Limb (tissue), 2 donors: ENCODE data around the gene ASMT.
A peak's percentile ranks its signal among the peaks of the same experiment; 100 is the strongest.
"Not testable (repeated sequence)": the region's sequence is repeated elsewhere in the genome, so short reads cannot be mapped to it uniquely, and the experiment has no call there.

Experiments used
- DNase-seq, 2 donors: peaks; one replicate each; pipeline ENCODE4 v3.0.0-alpha.2; 2016; ENCODE audit errors: extremely low spot score in 2 of 2

Gene ASMT

DNA sequence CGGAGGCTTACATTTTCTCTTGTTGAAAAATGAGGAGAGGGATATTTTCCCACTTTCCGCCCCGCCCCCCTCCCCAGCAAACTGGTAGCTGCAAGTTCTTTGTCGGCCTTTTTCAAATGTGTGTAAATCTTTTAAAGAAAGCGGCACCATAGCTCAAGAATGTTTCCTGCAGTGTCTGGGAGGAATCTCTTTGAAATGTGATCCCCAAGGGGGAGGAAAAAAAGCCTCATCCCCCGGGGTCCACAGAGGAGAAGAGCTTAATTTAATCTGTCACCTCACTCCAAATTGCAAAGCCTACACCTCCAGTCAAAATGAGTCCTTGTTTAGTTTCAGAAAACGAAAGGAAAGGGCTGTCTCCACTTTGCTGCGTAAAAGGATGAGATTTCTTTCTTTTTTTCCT is 34.8 kb downstream of the ASMT start:
- no peak for DNase-seq

DNA sequence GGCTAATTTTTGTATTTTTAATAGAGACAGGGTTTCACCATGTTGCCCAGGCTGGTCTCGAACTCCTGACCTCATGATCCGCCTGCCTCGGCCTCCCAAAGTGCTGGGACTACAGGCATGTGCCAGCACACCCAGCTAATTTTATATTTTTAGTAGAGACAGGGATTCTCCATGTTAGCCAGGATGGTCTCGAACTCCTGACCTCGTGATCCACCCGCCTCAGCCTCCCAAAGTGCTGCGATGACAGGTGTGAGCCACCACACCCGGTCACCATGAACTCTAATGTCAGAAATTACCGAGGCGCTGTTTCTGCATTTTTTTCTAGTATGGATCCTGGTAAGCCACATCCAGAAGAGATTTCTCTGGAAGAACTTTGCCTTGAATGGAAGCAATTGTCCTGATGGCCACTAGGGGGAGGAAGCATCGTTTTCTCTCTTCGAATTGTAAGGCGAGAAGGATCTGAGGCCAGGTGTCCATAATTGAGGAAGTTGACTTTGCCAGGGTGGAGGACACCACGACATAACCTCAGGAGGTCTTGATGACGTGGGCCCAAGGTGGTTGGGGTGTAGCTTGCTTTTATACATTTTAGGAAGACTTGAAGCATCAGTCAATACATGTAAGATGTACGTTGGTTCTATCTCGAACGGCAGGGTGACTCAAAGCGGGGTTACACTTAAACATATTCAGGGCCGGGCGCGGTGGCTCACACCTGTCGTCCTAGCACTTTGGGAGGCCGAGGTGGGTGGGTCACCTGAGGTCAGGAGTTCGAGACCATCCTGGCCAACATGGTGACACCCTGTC is 37.4 kb downstream of the ASMT start:
- DNase-seq, result peak; percentile 38 to 59

GRCh38 chrX:1656379-1656778 is 41.5 kb downstream of the ASMT start:
- DNase-seq, result no peak

GRCh38 chrX:1657367-1658070 is 42.7 kb downstream of the ASMT start:
- DNase-seq, result peak; percentile 4 to 58

DNA sequence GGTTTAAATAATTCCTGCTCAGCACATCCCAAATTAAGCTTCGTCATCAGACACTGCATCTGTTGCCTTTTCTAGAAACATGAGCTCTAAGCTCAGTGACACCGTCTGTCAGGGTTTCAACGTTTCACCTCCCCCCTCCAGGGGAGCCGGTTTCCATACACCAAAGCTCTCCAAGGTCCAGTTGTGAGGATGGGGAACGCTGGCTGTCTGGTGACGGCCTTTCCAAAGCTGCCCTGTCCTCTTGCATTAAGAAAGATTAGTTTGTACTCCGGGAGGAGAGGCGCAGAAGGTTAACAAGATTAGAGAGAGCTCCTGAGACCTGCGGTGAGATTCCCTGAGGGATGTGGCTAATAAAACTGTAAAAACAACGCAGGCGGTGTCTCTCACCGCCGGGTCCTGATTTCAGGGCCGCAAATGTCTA is 43.2 kb downstream of the ASMT start:
- DNase-seq, result peak in 1 of 2 donors; percentile 2

DNA sequence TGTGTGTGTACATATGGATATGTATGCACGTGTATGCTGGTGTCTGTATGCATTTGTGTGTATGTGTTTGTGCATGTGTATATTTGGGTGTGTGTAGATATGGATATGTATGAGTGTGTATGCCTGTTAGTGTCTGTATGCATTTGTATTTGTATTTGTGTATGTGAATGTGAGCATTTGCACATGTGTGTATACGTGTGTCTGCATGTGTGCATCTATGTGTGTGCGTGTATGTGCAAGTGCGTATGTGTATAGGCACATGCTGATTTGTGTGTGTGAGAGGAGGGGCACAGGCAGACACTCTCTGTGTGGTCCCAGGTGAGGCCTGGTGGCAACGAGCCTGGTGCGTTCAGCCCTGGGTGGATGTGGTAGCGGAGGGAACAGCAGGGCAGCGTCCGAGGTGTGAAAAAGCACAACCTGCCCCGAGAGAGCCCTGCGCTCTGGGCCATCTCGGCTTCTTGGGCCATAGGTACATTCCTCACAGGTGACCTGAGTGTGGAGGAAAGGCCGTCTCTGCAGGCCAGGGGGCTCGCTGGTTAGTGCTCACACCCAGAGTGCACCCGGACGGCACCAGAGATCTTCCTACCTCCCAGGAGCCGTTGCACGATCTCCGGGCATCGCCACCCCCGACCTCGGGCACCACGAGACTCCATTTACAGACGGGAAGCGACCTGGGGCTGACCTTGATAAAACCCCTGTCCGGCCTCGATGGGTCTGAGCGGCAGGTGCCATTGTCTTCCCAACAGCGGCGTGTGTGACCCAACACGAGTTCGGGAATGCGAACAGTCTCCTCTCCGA is 45.0 kb downstream of the ASMT start:
- no peak for DNase-seq

DNA sequence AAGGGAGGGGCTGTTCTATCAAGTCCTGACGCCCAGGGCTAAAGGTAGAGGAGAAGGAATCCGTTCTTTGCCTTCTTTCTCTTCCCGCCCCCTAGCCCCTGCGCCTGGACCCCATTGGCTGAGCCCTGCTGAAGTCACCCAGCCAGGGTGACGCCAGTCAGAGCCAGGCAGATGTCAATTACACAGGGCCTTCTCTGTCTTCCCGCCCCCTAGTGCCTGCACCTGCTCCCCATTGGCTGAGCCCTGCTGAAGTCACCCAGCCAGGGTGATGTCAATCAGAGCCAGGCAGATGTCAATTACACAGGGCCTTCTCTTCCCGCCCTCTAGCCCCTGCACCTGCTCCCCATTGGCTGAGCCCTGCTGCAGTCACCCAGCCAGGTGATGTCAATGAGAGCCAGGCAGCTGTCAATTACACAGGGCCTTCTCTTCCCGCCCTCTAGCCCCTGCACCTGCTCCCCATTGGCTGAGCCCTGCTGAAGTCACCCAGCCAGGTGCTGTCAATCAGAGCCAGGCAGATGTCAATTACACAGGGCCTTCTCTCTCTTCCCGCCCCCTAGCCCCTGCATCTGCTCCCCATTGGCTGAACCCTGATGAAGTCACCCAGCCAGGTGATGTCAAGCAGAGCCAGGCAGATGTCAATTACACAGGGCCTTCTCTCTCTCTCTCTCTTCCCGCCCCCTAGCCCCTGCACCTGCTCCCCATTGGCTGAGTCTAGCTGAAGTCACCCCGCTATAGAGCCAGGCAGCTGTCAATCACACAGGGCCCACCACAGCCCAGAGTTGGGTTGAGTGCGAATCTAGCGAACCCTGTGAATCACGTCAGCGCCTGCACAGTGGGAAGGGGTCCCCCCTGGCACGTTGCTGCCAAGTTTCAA is 46.4 kb downstream of the ASMT start:
- DNase-seq, result peak in 1 of 2 donors; percentile 38

- no peak for DNase-seq
Measured at GRCh38 chrX:1661922-1662221, 47.0 kb downstream of the ASMT start.

DNA sequence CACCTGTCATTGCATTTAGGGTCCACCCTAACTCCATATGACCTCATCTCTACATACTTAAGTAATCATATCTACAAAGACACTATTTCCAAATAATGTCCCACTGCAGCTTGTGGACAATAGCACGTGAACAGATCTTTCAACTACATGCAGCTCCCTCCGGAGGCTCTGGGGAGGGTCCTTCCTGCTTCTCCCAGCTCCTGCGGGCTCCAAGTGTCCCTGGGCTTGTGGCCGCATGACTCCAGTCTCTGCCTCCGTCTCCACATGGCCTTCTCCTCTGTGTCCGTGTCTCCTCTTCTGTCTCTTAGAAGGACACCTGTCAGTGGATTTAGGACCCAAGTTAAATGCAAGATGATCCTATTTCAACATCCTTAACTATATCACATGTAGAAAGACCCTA is 52.7 kb downstream of the ASMT start:
- no peak for DNase-seq

DNA sequence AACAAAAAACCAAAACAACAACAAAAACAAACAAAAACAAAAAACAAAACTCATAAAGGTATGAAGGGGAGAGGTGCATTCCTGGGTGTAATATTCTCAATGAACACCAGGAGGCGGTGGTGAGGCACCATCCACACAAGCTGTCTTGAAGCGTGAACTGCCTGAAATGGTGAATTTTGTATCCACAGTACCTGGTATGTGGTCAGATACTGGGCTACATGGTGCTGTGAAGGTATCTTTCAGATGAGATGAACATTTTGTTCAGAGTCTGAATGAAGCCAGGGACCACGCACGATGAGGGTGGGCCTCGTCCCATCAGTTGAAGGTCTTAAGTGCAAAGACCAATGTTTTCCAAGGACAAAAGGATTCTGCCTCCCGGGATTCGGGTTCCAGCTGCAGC is 58.5 kb downstream of the ASMT start:
- no peak for DNase-seq

GRCh38 chrX:1676866-1677265 is 62.0 kb downstream of the ASMT start:
- DNase-seq, result no peak

- DNase-seq, result no peak
Measured at GRCh38 chrX:1679238-1679637, 64.4 kb downstream of the ASMT start.

DNA sequence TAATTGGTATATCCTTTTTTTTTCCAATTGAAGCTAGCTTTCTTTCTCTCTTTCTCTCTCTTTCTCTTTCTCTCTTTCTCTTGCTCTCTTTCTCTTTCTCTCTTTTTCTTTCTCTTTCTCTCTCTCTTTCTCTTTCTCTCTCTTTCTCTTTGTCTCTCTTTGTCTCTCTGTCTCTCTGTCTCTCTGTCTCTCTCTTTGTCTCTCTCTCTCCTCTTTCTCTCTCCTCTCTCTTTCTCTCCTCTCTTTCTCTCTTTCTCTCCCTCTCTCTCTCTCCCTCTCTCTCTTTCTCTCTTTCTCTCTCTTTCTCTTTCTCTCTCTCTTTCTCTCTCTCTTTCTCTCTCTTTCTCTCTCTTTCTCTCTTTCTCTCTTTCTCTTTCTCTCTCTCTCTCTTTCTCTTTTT is 66.6 kb downstream of the ASMT start:
- no peak for DNase-seq

- DNase-seq, result not testable (repeated sequence)
Measured at GRCh38 chrX:1681856-1682255, 67.0 kb downstream of the ASMT start.

DNA sequence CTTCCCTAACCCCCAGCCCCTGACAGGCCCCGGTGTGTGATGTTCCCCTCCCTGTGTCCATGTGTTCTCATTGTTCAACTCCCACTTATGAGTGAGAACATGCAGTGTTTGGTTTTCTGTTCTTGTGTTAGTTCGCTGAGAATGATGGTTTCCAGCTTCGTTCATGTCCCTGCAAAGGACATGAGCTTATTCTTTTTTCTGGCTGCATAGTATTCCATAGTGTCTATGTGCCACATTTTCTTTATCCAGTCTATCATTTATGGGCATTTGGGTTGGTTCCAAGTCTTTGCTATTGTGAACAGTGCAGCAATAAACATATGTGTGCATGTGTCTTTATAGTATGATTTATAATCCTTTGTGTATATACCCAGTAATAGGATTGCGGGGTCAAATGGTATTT is 67.6 kb downstream of the ASMT start:
- DNase-seq, result not testable (repeated sequence)

DNA sequence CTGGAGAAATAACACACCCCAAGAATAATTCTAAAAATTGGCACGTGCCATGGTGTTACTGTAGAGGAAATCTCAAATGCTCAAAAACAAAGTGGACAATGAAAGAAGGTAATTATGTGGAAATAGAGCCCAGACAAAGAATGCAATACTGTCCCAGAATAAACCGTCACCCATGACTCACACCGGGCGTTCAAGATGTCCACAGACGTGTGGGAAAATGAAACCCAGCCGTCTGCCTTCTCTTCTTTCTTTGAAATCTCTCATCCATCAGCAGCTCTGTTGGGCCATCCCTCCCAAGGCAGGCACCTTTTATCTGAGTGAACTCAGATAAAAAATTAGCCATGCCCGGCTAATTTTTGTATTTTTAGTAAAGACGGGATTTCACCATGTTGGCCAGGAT is 70.0 kb downstream of the ASMT start:
- not testable (repeated sequence) for DNase-seq

DNA sequence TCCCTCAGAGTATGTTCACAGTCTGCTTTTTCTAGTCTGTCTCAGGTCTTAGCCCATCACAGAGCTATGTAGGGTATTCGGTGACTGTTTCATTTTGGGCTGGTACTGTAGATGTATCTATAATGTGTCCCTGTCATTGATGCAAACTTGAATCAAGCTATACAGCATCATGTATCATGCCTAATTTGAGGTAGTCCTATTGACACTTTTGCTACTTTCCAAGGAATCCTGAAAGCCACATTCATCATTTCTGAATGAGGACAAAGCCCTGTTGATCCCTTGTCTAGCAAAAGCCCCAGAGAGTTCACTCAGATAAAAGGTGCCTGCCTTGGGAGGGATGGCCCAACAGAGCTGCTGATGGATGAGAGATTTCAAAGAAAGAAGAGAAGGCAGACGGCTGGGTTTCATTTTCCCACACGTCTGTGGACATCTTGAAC is 70.6 kb downstream of the ASMT start:
- not testable (repeated sequence) for DNase-seq

DNA sequence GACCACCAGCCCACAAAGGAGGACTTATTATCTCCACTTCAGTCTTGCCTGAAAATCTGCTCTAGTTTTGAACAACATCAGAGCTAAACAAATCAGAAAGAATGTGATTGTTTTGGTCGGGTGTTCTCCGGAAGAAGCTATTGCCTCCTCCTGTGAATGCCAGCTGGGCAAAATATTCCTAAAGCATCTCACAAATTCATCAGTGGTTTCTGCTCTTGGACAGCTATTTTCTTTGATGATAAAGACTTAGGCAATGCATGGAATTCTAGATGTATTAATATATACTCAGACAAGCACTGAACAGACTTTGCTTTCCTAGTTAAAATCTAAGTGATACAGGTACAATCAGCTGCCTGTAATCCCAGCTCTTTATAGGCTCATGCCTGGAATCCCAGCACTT is 71.8 kb downstream of the ASMT start:
- no peak for DNase-seq
